Upper lobe of right lung (tissue), 1 donor: Measurements from ENCODE around the gene GEMIN2. TPM values are rescaled to one million over a fixed set of nuclear protein-coding genes. Genes with fewer than 3 reads are reported as not detected.
"Not testable (repeated sequence)": the region's sequence is repeated elsewhere in the genome, so short reads cannot be mapped to it uniquely, and the experiment has no call there.

ENCODE experiments used
- ATAC-seq: fragments of 200-7000 bp; cut with Tn5 transposase; one replicate; pipeline ENCODE4 v1.9.1; 2020; ENCODE audit warnings: mild to moderate bottlenecking, moderate library complexity
- DNase-seq: peaks from one replicate; pipeline ENCODE4 v3.0.0-alpha.2; 2020
- H3K27ac ChIP-seq: fragments of 200-600 bp; one replicate; pipeline ENCODE4 v1.8.0; 2022
- H3K27me3 ChIP-seq: fragments of 200-600 bp; one replicate; pipeline ENCODE4 v1.8.0; 2022; ENCODE audit warnings: mild to moderate bottlenecking
- H3K36me3 ChIP-seq: fragments of 200-600 bp; one replicate; pipeline ENCODE4 v1.8.0; 2022
- H3K4me1 ChIP-seq: fragments of 200-600 bp; one replicate; pipeline ENCODE4 v1.8.0; 2022
- H3K4me3 ChIP-seq: fragments of 200-600 bp; one replicate; pipeline ENCODE4 v1.8.0; 2022; ENCODE audit warnings: mild to moderate bottlenecking
- H3K9me3 ChIP-seq: fragments of 200-600 bp; one replicate; pipeline ENCODE4 v1.8.0; 2022
- intact Hi-C: fragments of 100-400 bp; cut with DNase I; formaldehyde crosslinking; loops from one replicate; pipeline ENCODE4 v1.11.0; 2022
- total RNA-seq: library from RNA; stranded (reverse); fragmentation: NEBNext Ultra II Directional; extraction: Animal tissue kit (Norgen Biotek cat#: 25700); gene quantifications from one replicate; pipeline ENCODE4 v1.2.1, GENCODE V29; 2021
- TF ChIP-seq, protein P1 (sequence below): fragments of 200-600 bp; IDR thresholded peaks from one replicate; pipeline ENCODE4 v1.8.0; 2022; ENCODE audit warnings: antibody characterized with exemption
- donor health status: DM: no; HTN: yes; CAD: no; lungs with severe emphysema.

GEMIN2 gene
- total RNA-seq, 1 donor from 2014 or later: 8.5 TPM

DNA sequence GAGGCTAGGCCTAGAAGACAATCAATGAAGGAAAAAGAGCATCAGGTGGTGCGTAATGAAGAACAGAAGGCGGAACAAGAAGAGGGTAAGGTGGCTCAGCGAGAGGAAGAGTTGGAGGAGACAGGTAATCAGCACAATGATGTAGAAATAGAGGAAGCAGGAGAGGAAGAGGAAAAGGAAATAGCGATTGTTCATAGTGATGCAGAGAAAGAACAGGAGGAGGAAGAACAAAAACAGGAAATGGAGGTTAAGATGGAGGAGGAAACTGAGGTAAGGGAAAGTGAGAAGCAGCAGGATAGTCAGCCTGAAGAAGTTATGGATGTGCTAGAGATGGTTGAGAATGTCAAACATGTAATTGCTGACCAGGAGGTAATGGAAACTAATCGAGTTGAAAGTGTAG lies 66.4 kb downstream of the GEMIN2 start:
- H3K36me3 ChIP-seq: peaks cover 93% of the 10 kb centered on the region
- H3K9me3 ChIP-seq: no peaks in the 10 kb centered on the region
- H3K27me3 ChIP-seq: no peaks in the 10 kb centered on the region
- TF ChIP-seq, protein P1, sequence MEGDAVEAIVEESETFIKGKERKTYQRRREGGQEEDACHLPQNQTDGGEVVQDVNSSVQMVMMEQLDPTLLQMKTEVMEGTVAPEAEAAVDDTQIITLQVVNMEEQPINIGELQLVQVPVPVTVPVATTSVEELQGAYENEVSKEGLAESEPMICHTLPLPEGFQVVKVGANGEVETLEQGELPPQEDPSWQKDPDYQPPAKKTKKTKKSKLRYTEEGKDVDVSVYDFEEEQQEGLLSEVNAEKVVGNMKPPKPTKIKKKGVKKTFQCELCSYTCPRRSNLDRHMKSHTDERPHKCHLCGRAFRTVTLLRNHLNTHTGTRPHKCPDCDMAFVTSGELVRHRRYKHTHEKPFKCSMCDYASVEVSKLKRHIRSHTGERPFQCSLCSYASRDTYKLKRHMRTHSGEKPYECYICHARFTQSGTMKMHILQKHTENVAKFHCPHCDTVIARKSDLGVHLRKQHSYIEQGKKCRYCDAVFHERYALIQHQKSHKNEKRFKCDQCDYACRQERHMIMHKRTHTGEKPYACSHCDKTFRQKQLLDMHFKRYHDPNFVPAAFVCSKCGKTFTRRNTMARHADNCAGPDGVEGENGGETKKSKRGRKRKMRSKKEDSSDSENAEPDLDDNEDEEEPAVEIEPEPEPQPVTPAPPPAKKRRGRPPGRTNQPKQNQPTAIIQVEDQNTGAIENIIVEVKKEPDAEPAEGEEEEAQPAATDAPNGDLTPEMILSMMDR: no peak
- no peak for DNase-seq
- peaks cover 14% of the 10 kb centered on the region for H3K4me1 ChIP-seq
- no peak for ATAC-seq
- no peak overlapping the region for H3K27ac ChIP-seq
- no peak overlapping the region for H3K4me3 ChIP-seq
- intact Hi-C loops: no loop called here

DNA sequence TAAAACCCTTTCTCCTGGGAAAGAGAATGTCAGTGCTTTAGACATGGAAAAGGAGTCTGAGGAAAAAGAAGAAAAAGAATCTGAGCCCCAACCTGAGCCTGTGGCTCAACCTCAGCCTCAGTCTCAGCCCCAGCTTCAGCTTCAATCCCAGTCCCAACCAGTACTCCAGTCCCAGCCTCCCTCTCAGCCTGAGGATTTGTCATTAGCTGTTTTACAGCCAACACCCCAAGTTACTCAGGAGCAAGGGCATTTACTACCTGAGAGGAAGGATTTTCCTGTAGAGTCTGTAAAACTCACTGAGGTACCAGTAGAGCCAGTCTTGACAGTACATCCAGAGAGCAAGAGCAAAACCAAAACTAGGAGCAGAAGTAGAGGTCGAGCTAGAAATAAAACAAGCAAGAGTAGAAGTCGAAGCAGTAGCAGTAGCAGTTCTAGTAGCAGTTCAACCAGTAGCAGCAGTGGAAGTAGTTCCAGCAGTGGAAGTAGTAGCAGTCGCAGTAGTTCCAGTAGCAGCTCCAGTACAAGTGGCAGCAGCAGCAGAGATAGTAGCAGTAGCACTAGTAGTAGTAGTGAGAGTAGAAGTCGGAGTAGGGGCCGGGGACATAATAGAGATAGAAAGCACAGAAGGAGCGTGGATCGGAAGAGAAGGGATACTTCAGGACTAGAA lies 67.0 kb downstream of the GEMIN2 start:
- no peaks in the 10 kb centered on the region for H3K9me3 ChIP-seq
- no peak overlapping the region for H3K27ac ChIP-seq
- H3K4me3 ChIP-seq: no peak overlapping the region
- TF ChIP-seq, protein P1: no peak
- H3K36me3 ChIP-seq: peaks cover 93% of the 10 kb centered on the region
- no peak for ATAC-seq
- H3K27me3 ChIP-seq: no peaks in the 10 kb centered on the region
- H3K4me1 ChIP-seq: peaks cover 11% of the 10 kb centered on the region
- no peak for DNase-seq
- intact Hi-C loops: no loop called here

DNA sequence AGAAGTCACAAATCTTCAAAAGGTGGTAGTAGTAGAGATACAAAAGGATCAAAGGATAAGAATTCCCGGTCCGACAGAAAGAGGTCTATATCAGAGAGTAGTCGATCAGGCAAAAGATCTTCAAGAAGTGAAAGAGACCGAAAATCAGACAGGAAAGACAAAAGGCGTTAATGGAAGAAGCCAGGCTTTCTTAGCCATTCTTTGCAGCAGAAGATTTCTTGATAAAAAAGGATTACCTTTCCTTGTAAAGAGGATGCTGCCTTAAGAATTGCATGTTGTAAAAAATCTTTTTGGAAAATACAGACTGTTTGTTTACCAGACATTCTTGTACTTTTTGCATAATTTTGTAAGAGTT lies 67.5 kb downstream of the GEMIN2 start:
- Histone ChIP-seq H3K27me3 (no peaks in the 10 kb centered on the region), H3K36me3 (peaks cover 87% of the 10 kb centered on the region), H3K27ac (no peak overlapping the region), H3K9me3 (no peaks in the 10 kb centered on the region), H3K4me1 (peaks cover 6% of the 10 kb centered on the region), H3K4me3 (no peak overlapping the region)
- DNase-seq (no peak), ATAC-seq (no peak)
- TF ChIP-seq, protein P1: no peak
- intact Hi-C loops: no loop called here

DNA sequence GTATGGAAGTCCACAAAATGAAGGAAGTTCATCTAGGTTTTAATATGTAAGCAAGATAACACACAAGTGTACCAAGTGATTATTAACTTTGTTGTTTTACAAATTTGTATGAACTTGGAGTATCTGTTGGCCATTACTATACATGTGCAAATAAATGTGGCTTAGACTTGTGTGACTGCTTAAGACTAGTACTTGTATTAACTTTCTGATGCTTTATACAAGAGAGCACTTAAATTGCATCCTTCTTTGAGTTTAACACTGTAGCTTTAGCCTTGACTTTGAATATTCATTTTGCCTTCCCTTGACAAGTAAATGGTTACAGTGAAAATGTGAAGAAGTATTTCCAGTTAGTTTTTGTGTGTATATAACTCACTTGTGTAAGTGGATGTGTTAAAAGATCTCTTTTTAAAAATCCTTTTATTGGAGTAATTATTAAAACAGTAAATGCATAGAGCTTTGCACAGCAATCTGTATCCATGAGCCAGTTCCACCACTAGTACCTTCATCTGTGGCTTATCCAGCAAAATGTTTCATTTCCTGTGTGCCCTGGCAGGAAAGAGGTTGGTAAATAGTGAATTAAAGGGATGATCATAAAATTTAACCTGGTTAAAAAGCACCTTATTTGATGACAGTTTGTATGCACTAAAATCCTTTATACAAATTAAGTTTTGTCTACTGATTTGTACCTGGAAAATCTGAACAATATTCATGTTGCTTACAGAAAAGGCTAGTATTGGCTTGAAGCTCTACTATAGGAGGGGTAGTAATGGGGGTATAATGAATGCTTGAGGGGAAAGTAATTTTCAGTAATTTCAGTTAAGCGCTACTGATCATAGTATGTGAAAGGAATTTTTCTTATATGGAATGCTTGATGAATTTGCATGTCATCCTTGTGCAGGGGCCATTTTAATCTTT lies 68.9 kb downstream of the GEMIN2 start:
- intact Hi-C loops: no loop called here

DNA sequence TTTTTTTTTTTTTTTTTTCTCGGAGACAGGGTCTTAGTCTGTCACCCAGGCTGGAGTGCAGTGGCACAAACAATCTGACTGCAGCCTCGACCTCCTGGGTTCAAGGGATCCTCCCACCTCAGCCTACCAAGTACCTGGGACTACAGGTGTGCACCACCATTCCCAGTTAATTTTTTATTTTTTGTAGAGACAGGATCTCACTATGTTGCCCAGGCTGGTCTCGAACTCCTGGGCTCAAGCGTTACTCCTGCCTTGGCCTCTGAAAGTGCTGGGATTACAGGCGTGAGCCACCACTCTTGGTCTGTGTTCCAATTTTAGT lies 69.5 kb downstream of the GEMIN2 start:
- ATAC-seq, H3K9me3 ChIP-seq, H3K27ac ChIP-seq, H3K4me3 ChIP-seq, DNase-seq, H3K27me3 ChIP-seq, intact Hi-C loops, H3K4me1 ChIP-seq: not testable (repeated sequence)
- peaks cover 68% of the 10 kb centered on the region for H3K36me3 ChIP-seq

More for the DNA sequence above, 68.9 kb downstream of the GEMIN2 start:
- Histone ChIP-seq H3K27ac (no peak overlapping the region), H3K4me1 (no peaks in the 10 kb centered on the region), H3K27me3 (no peaks in the 10 kb centered on the region), H3K4me3 (no peak overlapping the region), H3K9me3 (no peaks in the 10 kb centered on the region), H3K36me3 (peaks cover 74% of the 10 kb centered on the region)
- DNase-seq (no peak), ATAC-seq (no peak)
- TF ChIP-seq, protein P1: no peak

DNA sequence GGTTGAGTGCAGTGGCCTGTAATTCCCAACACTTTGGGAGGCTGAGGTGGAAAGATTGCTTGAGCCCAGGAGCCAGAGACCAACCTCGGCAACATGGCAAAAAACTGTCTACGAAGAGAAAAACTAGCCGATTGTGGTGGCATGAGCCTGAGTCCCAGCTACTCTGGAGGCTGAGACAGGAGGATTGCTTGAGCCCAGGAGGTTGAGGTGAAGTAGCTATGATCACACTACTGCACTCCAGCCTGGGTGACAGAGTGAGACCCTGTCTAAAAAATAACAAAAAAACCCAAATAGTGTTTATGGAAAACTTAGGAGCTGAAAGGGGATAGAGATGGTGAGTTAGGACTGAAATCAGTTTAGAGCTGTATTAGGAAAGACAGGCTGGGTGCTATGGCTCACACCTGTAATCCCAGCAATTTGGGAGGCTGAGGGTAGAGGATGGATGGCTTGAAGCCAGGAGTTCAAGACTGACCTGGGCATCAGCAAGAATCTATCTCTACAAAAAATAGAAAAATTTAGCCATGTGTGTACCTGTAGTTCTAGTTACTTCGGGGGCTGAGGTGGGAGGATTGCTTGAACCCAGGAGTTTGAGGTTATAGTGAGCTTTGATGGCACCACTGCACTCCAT lies 70.6 kb downstream of the GEMIN2 start:
- H3K36me3 ChIP-seq: peaks cover 57% of the 10 kb centered on the region
- no peaks in the 10 kb centered on the region for H3K4me1 ChIP-seq
- no peak for ATAC-seq

More for the DNA sequence above, 70.6 kb downstream of the GEMIN2 start:
- intact Hi-C loops: no loop called here
- H3K4me3 ChIP-seq: no peak overlapping the region
- no peaks in the 10 kb centered on the region for H3K9me3 ChIP-seq
- TF ChIP-seq, protein P1: no peak
- DNase-seq: no peak
- no peaks in the 10 kb centered on the region for H3K27me3 ChIP-seq
- H3K27ac ChIP-seq: no peak overlapping the region
